PC-9 (cell line): ENCODE results near the gene PASK.

Experiments used
- EZH2 ChIP-seq: fragments of 200-600 bp; sonication (generic); IDR thresholded peaks from 2 replicates; pipeline ENCODE4 v1.8.0; 2017; ENCODE audit warnings: antibody characterized with exemption, low read depth
- TF ChIP-seq, protein P1 (sequence below): fragments of 200-600 bp; sonication (generic); conservative IDR thresholded peaks from 2 replicates; pipeline ENCODE4 v1.6.1; 2017; ENCODE audit warnings: mixed run types, antibody characterized with exemption, mild to moderate bottlenecking, moderate library complexity

DNA sequence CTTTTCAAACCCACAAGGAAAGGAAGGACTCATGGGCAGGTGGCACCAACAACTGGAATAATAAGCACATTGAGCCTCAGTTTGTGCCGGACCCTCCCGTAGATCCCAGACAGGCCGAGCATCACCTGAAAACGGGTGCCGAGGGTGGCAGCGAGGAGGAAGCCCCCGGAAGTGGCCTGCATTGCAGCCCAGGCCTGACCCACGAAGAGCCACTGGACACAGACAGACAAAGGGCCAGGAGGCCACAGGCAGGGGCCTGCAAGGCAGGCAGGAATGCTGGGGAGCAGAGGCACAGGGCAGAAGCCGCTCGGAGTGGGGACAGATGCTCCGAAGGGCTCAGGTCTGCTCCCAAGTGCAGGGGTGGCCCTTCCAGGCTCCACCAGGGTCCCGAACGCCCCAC is 78.9 kb downstream of the PASK start:
- no peak for TF ChIP-seq EZH2
- TF ChIP-seq, protein P1, sequence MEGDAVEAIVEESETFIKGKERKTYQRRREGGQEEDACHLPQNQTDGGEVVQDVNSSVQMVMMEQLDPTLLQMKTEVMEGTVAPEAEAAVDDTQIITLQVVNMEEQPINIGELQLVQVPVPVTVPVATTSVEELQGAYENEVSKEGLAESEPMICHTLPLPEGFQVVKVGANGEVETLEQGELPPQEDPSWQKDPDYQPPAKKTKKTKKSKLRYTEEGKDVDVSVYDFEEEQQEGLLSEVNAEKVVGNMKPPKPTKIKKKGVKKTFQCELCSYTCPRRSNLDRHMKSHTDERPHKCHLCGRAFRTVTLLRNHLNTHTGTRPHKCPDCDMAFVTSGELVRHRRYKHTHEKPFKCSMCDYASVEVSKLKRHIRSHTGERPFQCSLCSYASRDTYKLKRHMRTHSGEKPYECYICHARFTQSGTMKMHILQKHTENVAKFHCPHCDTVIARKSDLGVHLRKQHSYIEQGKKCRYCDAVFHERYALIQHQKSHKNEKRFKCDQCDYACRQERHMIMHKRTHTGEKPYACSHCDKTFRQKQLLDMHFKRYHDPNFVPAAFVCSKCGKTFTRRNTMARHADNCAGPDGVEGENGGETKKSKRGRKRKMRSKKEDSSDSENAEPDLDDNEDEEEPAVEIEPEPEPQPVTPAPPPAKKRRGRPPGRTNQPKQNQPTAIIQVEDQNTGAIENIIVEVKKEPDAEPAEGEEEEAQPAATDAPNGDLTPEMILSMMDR: no peak
